Cortex of kidney (tissue), 1 donor: ENCODE results near the gene PAFAH1B1.
"Not testable (repeated sequence)": the region's sequence is repeated elsewhere in the genome, so short reads cannot be mapped to it uniquely, and the experiment has no call there.

Experiments used
- DNase-seq: peaks from one replicate; lab custom pipeline; 2025; lab: John Stamatoyannopoulos, UW

Gene PAFAH1B1

DNA sequence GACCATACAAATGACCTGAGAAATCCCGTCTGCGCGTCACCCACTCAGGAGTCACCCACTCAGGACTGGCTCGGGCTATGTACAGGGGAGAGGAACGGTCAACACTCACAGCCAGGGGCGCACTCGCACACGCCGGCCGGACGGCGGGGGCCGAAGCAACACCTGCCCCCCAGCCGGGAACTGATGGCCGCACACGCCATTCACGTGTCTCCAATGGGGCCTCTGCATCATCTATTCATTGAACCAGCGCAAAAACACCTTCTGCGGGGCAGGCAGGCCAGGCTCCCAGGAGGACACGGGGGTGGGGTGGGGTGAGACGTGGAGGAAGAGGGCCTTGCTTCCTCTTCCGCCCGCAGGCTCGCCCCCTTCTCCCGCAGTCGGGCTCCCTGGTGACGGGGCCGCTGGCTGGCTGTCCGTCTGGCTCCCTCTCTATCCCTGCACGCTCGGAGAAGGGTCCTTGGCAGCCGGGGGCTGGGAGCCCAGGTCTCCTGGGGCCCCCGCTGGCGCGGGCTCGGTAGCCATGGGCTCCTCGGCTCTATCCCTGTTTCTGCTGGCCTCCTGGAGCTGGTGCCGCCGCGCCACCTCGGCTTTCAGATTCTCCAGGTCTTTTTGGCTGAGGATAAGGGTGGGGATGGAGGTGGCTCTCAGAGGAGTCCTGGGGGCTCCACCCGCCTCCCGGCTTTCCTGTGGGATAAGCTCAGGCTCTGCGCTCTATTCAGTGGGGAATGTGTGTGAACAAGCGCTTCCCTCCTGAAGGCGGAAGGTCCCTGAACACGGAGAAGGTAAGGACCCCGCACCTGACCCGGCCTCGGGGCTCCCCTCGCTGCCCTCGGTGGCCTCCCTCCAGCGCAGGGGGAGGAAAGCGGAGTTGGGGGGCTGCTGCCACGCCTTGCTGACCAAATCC, 97.0 kb downstream of the PAFAH1B1 start:
- no peak for DNase-seq

DNA sequence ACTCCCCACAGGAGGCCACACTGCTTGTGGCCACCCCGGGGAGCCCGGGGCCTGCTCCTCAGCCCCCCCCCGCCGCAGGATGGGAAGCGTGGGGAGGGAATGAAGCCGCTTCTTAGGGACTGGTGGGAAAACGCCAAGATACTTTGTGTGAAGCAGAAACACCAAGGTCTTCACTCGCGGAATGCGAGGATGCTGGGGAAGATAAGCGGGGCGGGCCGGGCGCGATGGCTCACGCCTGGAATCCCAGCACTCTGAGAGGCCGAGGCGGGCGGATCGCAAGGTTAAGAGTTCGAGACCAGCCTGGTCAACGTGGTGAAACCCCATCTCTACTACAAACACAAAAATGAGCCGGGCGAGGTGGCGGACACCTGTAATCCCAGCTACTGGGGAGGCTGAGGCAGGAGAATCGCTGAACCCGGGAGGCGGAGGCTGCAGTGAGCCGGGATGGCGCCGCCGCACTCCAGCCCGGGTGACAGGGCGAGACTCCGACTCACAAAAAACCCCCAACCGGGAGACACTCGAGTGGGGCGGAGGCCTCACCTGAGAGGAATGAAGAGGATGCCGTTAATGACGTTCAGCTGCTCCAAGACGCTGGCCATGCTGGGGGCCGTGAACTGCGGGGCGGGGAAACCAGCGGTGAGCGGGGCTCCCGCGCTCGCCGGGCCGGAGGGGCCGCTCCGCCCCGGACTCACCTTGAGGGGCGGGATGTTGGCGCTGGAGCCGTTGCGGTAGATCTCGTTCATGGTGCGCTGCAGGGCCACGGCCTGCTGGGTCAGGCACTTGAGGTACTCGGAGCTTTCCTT, 97.8 kb downstream of the PAFAH1B1 start:
- DNase-seq = no peak

DNA sequence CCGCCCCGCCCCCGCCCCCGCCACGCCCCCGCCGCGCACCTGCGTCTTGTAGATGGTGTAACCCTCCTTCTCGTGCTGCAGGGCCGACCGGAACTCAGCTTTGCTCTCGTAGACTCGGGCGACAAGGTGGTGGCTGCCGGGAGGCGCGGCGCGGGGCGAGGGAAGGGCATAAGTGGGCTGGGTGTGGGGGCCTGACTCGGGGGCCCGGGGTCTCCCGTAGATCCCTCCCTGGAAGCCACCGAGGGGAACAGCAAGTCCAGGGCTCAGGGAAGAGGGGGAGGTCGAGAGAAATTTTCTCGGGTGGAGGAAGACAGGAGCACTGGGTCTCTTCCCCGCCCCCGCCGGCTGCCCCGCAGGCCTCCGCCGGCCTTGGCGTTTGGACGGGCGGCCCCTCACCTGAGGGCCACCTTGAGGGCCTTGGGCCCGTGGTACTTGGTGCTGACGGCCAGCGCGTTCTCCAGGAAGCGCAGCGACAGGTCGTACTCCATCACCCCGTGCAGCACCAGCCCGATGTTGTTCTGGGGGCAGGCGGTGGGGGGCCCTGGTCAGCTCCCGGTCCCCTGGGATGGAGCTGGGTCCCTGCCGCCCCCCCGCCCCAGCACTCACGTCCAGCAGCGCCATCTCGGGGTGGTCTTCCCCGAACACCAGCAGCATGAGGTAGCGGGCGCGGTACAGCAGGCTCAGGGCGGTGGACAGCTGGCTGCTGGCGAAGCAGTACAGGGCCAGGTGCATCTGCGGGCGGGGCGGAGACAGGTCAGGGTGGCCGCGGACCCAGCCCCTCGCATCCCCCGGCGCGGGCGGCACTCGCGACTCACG, 98.7 kb downstream of the PAFAH1B1 start:
- DNase-seq = no peak

DNA sequence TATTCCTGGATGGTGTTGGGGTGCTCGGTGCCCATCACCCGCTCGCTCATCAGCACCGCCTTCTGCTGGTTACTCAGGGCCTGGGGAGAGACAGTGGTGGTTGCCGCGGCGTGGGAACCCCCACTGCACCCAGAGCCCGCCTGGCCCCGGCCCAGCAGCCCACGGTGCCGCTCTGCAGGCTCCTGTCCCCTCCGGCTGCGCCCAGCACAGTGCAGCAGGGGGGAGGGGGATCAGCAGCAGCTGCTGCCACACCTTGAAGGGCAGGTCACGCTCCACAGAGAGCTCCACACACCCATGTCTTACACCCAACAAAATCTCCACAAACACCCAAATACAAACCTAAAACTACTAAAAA, 99.3 kb downstream of the PAFAH1B1 start:
- no peak for DNase-seq

DNA sequence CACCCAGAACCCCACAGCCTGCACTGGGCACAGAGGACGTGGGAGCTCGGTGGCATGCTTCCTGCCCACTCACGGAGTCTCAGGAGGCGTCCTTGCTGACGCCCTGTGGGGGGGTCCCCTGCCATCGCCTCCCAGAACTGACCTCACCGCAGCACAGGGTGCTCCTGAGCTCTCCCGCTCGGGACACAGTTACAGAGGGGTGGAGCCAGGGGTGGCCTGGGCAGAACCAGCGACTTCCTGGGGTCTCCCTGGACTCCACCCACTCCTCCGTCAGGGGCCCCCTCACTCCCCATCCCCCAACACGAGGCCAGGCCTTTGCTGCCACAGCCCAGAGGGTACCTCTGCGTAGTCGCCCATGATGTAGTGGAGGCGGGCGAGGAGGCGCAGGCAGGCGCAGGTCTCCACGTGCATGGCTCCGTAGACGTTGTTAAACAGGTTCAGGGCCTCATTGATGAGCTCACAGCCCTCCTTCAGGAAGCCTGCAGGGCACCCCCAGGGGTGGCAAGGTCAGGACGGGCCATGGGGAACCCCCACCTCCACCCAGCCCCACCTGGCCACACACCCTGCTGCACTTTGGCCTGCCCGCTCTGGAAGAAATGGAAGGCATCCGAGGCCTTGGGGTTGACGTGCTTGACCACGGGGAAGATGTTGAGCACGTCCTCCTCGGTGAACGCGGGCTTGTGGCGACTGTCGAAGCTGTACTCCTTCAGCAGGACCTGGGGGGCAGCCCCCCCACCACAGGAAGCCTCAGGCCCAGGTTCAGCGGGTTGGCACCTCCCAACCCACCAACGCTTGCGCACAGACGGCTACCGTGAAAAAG, 100.3 kb downstream of the PAFAH1B1 start:
- DNase-seq = no peak

DNA sequence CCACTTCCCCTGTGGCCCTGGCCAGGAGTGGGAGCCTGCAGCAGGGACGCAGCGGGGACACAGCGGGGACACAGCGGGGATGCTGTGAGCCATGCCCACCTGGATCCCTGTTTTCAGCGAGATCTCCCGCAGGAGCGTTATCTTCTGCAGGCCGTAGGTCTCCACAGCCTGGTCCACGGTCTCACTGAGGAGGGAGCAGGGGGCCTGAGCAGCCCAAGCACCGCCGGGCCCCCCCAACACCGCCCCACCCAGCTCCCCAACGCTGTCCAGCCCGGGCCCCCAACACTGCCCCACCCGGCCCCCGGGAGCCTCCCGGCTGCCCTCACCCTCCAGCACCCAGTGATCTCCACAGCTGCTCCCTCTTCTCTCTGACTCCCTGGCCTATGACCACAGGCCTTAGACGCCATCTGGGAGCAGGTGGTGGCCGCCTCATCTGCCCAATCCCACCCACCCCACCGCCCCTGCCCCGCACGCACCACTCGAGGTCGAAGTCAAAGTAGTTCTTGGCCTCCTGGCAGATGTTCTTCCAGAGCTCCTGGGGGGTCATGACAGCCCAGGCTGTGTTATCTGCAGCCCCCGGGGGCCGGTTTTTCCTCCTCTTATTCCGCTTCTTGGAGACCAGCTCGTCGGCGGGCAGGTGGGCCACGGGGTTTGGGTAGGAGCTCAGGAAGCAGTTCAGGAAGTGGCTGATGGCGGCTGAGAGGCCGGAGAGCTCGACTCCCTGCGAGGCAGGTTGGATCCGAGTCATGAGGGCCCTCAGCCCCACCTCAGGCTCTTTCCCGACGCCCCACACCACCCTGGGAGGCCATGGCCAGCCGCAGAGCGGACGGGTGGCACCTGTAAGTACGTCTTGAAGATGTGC, 101.2 kb downstream of the PAFAH1B1 start:
- no peak for DNase-seq

DNA sequence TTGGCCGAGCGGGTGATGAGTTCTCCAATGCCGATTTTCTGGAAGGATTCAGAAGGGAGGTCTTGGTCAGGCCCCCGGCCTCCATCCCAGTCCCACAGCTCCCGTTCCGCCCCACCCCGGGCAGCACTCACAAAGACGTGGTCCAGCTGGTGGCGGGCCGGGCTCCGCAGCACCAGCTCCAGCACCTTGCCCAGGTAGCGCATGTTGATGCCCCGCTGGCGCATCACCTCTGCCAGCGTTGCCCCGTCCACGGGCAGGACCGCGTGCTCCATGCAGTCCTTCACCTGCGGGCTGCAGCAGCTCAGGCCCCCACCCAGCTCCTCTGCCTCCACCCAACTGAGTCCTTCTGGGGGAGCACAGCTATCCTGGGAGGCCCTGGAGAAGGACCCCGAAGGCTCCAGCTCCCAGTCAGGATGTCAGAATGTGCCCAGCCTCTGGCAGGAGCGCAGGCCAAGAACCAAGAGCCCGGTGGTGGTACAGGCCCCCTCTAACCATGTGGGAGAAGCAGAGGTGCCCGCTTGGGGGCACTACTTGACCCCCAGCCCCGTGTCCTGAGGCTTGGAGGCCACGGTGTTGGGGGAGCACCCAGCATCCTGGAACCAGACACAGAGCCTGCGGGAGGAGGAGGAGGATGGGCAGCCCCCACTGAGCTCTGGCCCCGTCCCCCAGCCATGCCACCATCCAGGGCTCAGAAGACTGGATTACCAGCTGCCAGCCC, 101.9 kb downstream of the PAFAH1B1 start:
- no peak for DNase-seq

DNA sequence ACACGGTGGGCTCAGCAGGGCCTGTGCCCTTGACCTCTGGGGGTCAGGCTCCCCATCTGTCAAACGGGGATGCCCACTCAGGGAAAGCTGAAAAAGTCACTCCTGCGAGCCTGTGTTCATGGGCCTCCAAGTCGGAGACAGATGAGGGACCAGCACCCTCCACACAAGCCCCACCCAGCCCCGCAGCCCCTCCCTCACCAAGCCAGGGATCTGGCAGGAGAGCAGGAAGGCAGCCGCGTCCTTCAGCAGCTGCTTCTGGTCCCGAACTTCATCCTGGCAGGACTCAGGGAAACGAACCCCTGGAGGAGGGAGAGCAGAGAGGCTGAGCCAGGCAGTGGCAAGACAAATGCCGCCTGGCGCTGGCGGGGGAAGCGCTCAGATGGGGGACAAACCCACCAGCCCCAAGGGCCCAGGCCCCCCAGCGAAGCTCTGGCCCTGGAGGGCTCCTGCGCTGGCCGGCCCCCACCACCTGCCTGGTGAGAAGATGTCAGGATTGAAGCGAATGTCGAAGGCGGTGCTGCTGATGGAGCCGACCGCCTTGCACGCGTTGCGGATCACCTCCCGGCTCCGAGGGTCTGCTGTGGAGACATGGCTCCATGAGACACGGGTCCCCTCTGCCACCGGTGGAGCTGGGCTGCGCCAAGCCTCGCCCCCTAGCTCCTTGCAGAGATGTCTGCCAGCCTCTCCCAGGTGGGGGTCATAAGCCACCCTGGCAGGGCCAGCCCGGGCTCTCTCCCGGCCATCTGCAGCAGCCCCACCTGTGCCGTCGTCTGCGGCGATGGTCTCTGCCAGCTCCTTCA, 102.7 kb downstream of the PAFAH1B1 start:
- DNase-seq = no peak

DNA sequence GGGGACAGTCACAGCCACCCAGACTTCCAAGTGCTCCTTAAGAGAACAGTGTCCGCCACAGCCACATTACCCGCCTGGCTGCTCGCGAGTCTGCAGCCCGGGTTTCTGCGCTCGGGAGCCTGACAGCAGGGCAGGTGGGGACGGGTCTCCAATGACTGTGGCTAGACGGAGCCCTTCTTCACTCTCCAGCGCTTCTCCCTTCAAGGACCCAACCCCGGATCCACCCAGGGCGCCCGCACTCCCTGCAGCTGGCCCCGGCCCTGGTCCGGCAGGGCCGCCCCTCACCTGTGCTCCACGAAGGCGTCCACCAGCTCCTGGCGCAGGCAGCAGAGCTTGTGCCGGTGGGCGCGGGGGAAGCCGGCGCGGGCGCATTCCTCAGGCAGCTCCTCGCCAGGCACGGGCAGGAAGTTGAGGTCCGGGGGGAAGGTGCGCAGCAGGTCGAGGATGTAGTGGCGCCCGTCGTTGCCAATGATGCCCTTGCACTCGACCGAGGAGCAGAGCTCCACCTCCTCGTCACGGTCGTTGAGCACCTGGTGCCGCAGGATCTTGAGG, 104.2 kb downstream of the PAFAH1B1 start:
- DNase-seq = no peak

DNA sequence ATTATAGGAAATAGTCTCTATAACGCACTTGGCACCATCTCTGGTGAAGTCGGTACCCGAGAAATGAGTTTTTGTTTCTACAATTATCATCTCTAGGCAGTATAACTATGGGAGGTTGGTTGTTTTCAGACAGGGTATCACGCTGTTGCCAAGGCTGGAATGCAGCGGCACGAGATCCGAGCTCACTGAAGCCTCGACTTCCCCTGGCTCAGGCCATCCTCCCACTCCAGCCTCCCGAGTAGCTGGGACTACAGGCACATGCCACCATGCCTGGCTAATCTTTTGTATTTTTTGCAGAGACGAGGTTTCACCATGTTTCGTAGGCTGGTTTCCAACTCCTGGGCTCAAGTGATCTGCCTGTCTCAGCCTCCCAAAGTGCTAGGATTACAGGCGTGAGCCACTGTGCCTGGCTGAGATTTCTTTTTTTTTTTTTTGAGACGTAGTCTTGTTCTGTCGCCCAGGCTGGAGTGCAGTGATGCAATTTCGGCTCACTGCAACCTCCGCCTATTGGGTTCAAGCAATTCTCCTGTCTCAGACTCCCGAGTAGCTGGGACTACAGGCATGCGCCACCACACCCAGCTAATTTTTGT, 105.9 kb downstream of the PAFAH1B1 start:
- DNase-seq = not testable (repeated sequence)

DNA sequence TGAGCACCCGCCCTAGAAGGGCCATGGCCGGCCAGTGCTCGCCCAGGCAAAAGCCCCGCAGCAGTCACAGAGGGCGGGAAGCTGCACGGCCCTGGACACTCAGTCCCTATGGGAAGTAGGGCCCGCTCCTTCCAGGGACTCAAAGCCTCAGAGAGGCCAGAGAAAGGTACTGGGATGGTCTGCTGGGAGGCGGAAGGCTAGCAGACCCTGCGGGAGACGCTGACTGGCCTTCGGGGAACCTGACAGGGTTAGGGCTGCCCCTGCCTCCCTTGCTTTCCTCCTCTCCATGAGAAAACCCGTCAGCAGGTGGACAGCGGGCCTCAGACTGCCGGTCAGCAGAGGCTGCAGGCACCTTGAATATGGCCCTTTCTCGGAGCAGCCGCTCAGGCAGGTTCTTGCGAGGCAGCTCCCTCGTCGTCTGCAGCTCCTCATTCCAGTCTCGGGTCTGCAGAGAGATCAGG, 106.6 kb downstream of the PAFAH1B1 start:
- no peak for DNase-seq

DNA sequence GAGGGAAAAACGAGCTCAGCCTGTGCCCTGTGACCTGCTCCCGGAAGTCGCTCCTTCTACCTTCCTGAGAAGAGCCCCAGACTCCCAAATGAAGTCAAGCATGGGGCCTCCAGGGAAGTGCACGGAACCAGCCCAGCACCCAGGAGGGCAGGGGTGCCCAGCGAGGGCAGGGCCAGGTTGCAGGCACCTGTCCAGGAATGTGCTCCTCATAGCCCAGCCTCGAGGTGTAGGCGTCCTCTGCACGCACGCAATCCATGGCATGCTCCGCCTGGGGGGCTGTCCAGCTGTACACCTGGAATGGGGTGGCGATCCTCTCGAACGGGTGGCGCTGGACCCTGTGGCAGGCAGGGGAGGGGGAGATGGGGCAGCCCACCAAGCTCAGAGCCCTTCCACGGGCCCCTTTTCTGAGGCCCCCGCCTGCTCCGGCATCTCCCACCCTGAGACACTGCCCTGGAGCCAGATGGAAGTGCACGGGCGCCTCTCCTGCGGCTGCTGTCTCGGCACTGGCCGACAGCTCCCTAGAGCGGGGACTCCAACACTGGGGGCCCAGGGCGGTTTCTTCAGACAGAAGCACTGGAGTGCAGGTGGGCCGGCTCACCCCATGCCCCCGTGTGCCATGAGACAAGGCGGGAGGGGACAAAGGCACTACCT, 107.2 kb downstream of the PAFAH1B1 start:
- no peak for DNase-seq

DNA sequence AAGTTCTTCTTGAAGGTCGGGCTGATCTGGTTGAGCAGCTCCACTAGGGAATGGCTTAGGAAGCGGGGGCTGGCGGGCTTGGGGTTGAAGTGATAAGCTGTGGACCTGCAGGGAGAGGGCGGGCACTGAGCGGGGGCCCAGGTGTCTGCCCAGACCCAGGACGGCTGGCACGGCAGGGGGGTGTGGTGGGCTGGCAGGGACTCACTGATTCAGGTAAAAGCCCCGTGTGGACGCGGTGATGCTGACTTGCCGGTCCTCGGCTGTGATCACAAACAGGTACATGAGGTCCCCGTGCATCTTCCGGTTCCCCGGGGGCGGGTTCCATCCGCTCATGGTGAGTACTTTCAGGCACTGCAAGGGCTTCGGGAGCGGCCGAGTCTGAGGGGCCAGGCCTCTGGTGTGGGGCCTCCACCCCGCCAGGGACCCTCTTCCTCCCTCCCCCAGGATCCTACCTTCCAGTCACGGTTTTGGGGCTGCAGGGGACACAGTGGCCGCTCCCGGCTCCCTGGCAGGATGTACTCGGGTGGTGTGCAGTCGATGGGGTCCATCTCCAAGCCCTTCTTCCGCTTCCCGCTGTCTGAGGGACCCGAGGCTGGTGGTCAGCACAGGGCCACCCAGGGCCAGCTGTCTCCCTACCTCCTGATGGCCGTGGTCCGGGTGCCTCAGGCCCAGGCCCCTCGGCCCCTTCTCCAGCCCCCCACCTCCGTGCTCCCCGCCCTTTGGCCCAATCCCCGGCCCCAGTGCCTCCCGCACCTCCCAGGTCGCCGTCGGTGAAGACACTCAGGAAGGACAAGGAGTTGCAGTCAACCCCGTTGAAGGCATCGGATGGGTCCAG, 107.9 kb downstream of the PAFAH1B1 start:
- no peak for DNase-seq

DNA sequence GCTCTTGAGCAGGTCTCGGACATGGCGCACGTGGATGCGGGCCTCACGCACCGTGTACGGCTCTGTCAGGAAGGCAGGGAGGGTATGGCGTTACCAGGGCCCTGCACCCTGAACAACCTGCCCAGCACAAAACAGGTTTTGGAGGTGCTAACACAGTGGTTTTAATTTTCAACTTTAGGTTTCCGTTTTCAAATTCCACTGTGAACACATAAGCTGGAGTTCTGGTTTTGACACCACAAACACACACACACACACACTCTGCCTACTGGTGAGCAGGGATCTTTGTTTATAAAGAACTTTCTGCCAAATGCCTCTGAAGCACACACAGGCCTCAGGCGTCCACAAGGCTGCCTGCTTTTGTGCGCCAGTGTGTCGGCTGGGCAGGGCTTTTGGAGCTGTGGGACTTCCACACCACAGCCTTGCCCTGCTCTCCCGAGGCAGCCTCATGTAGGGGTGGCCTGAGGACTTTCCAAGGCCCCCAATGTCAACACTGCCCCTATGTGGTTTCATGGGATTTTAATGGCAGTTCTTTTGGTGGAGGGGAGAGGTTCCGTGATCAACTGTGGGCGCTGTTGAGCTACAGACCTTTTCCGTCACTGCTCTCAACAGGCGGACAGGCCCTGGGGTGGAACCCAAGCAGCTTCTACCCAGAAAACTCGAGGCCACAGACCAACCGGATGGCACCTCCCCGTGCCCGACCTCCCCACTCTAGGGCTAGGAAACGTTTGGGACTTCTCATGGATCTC, 108.7 kb downstream of the PAFAH1B1 start:
- no peak for DNase-seq

DNA sequence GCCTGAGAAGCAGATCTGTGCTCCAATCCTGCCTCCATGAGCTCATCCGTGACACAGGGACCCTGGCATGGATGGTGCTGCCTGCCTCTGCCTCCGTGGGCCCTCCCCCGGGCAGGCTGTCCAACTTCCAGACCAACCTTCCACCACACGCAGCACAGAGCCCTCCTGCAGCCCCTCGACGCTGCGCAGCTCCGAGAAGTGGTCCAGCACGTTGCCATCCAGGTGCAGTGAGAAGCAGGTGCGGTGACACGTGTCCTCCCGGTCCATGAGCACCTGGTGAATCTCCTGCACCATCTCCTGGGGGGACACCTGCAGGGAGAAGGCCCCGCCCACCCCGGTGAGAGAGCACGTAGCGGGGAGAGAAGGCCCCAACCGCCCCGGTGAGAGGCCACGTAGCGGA, 109.7 kb downstream of the PAFAH1B1 start:
- DNase-seq = no peak

DNA sequence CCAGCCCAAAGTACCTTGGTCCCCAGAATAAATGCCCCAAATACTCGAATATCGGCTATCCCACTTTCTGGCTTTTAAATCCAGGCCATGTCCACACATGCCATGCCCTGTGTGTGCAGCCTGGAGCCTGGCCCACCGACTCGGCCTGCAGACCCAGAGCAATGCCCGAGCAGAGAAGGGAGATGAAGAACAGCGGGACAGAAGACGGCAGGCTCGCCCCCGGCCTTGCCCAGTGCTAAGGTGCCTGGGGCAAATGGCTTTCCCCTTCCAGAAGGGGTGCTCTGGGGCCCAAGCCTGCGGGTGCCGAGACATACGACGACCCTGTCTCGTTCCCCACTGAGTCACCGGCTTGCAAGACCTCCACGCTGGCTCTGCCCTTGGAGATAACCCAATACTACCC, 110.2 kb downstream of the PAFAH1B1 start:
- no peak for DNase-seq
